Spleen (tissue), 7 donors: ENCODE results near the gene PIAS4.
"Not testable (repeated sequence)": the region's sequence is repeated elsewhere in the genome, so short reads cannot be mapped to it uniquely, and the experiment has no call there.

Experiments
- CTCF ChIP-seq, 11 experiments: fragments of 200-600 bp in 7 of 11; fragments of 450-650 bp in 4 of 11; sonication (generic) in 4 of 11; IDR thresholded peaks in 8 of 11; conservative IDR thresholded peaks in 3 of 11; 1 replicate in 7 of 11; 2 replicates in 4 of 11; pipeline versions ENCODE4 v1.4.0 to v1.8.0; 2016 to 2021; ENCODE audit warnings: antibody characterized with exemption in 11 of 11, inconsistent platforms in 4 of 11, mild to moderate bottlenecking in 1 of 11
- POLR2A ChIP-seq, 3 donors: fragments of 450-650 bp; IDR thresholded peaks; one replicate each; pipeline ENCODE4 v1.5.1; 2017; ENCODE audit warnings: antibody characterized with exemption in 3 of 3, mild to moderate bottlenecking in 1 of 3
- POLR2AphosphoS5 ChIP-seq, 3 donors: sonication (generic); formaldehyde crosslinking; IDR thresholded peaks; one replicate each; pipeline ENCODE4 v1.5.1; 2017; ENCODE audit warnings: antibody characterized with exemption in 3 of 3
- donor health status: DM: no; HTN: no; CAD: no; lungs with moderate emphysema.
- donor health status: DM: no; HTN: no; CAD: no.
- donor health status: DM: no; HTN: no; CAD: no.

- not testable (repeated sequence) for TF ChIP-seq CTCF (IDR thresholded peaks at IDR 0.05 in 8 of 11, conservative IDR thresholded peaks at IDR 0.05 in 3 of 11); POLR2AphosphoS5 (IDR thresholded peaks at IDR 0.05); POLR2A (IDR thresholded peaks at IDR 0.05)
Observed at GRCh38 chr19:3998667-3999412, 8.7 kb upstream of the PIAS4 start.
